ENCODE results near the gene SARS2.
"Not testable (repeated sequence)": the region's sequence is repeated elsewhere in the genome, so short reads cannot be mapped to it uniquely, and the experiment has no call there.

Gene SARS2, protein sequence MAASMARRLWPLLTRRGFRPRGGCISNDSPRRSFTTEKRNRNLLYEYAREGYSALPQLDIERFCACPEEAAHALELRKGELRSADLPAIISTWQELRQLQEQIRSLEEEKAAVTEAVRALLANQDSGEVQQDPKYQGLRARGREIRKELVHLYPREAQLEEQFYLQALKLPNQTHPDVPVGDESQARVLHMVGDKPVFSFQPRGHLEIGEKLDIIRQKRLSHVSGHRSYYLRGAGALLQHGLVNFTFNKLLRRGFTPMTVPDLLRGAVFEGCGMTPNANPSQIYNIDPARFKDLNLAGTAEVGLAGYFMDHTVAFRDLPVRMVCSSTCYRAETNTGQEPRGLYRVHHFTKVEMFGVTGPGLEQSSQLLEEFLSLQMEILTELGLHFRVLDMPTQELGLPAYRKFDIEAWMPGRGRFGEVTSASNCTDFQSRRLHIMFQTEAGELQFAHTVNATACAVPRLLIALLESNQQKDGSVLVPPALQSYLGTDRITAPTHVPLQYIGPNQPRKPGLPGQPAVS

GRCh38 chr19:38929929-38930775 is at the start of gene SARS2:
Gene SARS2, minus strand, starts transcription at chr19:38930763. Its CDS starts 27 bp downstream, at chr19:38930736.
- Mint-ChIP-seq H3K9me3 (peaks cover 10% of the 10 kb centered on the region), H3K4me1 (ENCODE audit: low read depth) (peaks cover 39% of the 10 kb centered on the region)

DNA sequence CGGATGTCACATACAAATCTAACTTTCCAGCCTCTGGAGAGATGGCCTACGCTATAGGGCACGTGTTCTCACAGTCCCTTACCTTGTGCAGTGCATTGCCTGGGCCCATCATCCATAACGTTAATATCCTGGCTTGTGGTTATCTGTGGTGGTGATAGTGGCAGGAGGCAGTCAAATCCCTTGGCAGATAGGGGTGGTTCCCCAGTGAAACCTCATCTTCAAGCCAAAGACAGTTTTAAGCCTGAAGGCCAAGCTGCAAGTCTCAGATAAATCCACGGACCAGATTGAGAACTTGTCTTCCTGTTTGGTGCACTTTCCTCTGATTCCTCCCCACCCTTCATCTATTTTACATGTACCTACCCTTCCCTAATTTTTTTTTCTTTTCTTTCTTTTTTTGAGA is 49.2 kb upstream of the SARS2 start:
- H3K4me3 Mint-ChIP-seq: no peak overlapping the region
- no peak overlapping the region for H3K27ac Mint-ChIP-seq
- H3K4me1 Mint-ChIP-seq (ENCODE audit: low read depth): peaks cover 9% of the 10 kb centered on the region
- intact Hi-C loops (cut with micrococcal nuclease): no loop called here
- no peaks in the 10 kb centered on the region for H3K36me3 Mint-ChIP-seq (ENCODE audit: low read depth)
- peaks cover 11% of the 10 kb centered on the region for H3K9me3 Mint-ChIP-seq
- peaks cover 29% of the 10 kb centered on the region for H3K27me3 Mint-ChIP-seq

More at GRCh38 chr19:38929929-38930775, at the start of gene SARS2:
- H3K27ac Mint-ChIP-seq: peak within 1 kb of the TSS; percentile 94
- intact Hi-C loops (cut with micrococcal nuclease): loop anchor here (1.0 to 10.0 kb wide), 4 partner anchors 31 to 528 kb away; partner anchors contain the start of genes FAM98C, NFKBIB and SIRT2
- H3K4me3 Mint-ChIP-seq: peak within 1 kb of the TSS; percentile 91
- H3K27me3 Mint-ChIP-seq: no peaks in the 10 kb centered on the region
- H3K36me3 Mint-ChIP-seq (ENCODE audit: low read depth): peaks cover 77% of the 10 kb centered on the region

GRCh38 chr19:38978326-38978689 is 47.7 kb upstream of the SARS2 start:
- Mint-ChIP-seq H3K27ac (no peak overlapping the region), H3K4me1 (ENCODE audit: low read depth) (peaks cover 9% of the 10 kb centered on the region), H3K4me3 (no peak overlapping the region), H3K27me3 (peaks cover 38% of the 10 kb centered on the region), H3K9me3 (peaks cover 11% of the 10 kb centered on the region), H3K36me3 (ENCODE audit: low read depth) (no peaks in the 10 kb centered on the region)
- intact Hi-C loops (cut with micrococcal nuclease): no loop called here

DNA sequence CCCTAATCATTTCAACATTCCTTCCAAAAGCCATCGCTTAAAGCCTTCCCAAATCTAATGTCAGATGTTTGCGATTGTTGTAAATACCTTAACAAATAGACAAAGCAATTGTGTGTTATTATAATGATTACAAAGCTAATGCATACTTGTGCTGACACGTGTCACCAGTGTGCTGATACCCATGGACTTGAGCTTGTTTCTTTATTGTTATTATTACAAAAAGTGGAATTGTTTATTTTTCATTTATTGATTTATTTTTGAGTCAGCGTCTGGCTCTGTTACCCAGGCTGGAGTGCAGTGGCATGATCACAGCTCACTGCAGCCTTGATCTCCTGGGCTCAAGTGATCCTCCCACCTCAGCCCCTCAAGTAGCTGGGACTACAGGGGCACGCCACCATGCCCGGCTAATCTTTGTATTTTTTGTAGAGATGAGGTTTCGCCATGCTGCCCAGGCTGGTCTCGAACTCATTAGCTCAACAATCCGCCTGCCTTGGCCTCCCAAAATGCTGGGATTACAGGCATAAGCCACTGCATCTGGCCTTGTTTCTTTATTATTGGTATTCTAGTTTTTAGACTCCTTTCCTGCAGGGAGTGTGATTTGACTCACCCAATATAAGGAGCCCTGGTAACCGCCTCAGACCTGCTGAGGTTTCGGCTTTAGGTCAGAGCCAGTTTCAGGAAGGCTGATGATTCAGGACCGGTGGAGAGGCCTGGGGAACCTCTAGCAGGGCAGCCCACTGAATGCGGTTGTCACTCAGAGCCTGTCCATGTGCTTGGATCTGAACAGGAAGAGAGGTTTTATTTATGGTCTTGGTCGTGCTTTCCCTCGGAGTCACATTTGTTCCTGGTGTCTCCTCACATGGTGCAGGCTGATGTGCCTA is 47.1 kb upstream of the SARS2 start:
- Mint-ChIP-seq H3K36me3 (ENCODE audit: low read depth) (no peaks in the 10 kb centered on the region), H3K4me1 (ENCODE audit: low read depth) (peaks cover 9% of the 10 kb centered on the region), H3K4me3 (no peak overlapping the region), H3K27me3 (peaks cover 40% of the 10 kb centered on the region), H3K9me3 (peaks cover 11% of the 10 kb centered on the region), H3K27ac (no peak overlapping the region)
- intact Hi-C loops (cut with micrococcal nuclease): no loop called here

DNA sequence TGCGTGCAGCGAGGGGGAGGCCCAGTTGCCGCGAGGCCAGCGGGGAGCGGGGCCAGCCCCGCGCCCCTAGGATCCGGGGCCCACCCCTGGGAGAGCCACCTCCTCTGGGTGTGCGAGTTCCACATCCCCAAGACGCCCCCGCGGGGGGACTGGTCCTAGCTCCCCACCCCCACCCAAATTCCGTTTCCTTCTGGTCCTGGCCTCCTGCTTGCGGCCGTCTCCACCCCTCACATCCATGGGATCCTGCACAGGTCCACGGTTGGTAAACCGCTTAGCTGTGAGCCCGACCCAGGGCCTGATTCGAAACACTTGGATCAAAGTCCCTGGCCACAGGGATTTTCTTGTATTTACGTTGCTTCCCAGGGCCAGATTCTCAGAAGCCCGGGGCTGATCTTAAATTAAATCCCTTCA is 45.3 kb upstream of the SARS2 start:
- intact Hi-C loops (cut with micrococcal nuclease): no loop called here
- no peak overlapping the region for H3K27ac Mint-ChIP-seq
- peaks cover 9% of the 10 kb centered on the region for H3K9me3 Mint-ChIP-seq
- peaks cover 41% of the 10 kb centered on the region for H3K27me3 Mint-ChIP-seq
- H3K36me3 Mint-ChIP-seq (ENCODE audit: low read depth): no peaks in the 10 kb centered on the region
- H3K4me3 Mint-ChIP-seq: no peak overlapping the region
- H3K4me1 Mint-ChIP-seq (ENCODE audit: low read depth): peaks cover 9% of the 10 kb centered on the region

- intact Hi-C loops (cut with micrococcal nuclease): no loop called here
- no peaks in the 10 kb centered on the region for H3K36me3 Mint-ChIP-seq (ENCODE audit: low read depth)
- H3K4me1 Mint-ChIP-seq (ENCODE audit: low read depth): peaks cover 9% of the 10 kb centered on the region
- H3K9me3 Mint-ChIP-seq: peaks cover 4% of the 10 kb centered on the region
- peak within 1 kb of the TSS; percentile 11 for H3K4me3 Mint-ChIP-seq
- peaks cover 41% of the 10 kb centered on the region for H3K27me3 Mint-ChIP-seq
- H3K27ac Mint-ChIP-seq: no peak within 1 kb of the TSS
Observed at GRCh38 chr19:38975214-38975860, 44.8 kb upstream of the SARS2 start, which contains the start of gene FBXO17. Gene FBXO17, minus strand, starts transcription at chr19:38975742. Its CDS starts 25,423 bp downstream, at chr19:38950319.

GRCh38 chr19:38974624-38975213 is 44.2 kb upstream of the SARS2 start:
- Mint-ChIP-seq H3K4me3 (peak overlapping the region; percentile 11), H3K27me3 (peaks cover 41% of the 10 kb centered on the region), H3K27ac (no peak overlapping the region), H3K4me1 (ENCODE audit: low read depth) (peaks cover 9% of the 10 kb centered on the region), H3K9me3 (no peaks in the 10 kb centered on the region), H3K36me3 (ENCODE audit: low read depth) (no peaks in the 10 kb centered on the region)
- intact Hi-C loops (cut with micrococcal nuclease): no loop called here

- Mint-ChIP-seq H3K4me1 (ENCODE audit: low read depth) (peaks cover 9% of the 10 kb centered on the region), H3K27me3 (peaks cover 30% of the 10 kb centered on the region), H3K36me3 (ENCODE audit: low read depth) (no peaks in the 10 kb centered on the region), H3K27ac (no peak overlapping the region), H3K4me3 (no peak overlapping the region), H3K9me3 (no peaks in the 10 kb centered on the region)
- intact Hi-C loops (cut with micrococcal nuclease): no loop called here
Observed at GRCh38 chr19:38971672-38972071, 41.1 kb upstream of the SARS2 start.

GRCh38 chr19:38970664-38971532 is 40.3 kb upstream of the SARS2 start:
- no peaks in the 10 kb centered on the region for H3K36me3 Mint-ChIP-seq (ENCODE audit: low read depth)
- no peaks in the 10 kb centered on the region for H3K9me3 Mint-ChIP-seq
- H3K4me1 Mint-ChIP-seq (ENCODE audit: low read depth): peaks cover 1% of the 10 kb centered on the region
- intact Hi-C loops (cut with micrococcal nuclease): no loop called here
- H3K4me3 Mint-ChIP-seq: no peak overlapping the region
- H3K27me3 Mint-ChIP-seq: peaks cover 22% of the 10 kb centered on the region
- H3K27ac Mint-ChIP-seq: no peak overlapping the region

DNA sequence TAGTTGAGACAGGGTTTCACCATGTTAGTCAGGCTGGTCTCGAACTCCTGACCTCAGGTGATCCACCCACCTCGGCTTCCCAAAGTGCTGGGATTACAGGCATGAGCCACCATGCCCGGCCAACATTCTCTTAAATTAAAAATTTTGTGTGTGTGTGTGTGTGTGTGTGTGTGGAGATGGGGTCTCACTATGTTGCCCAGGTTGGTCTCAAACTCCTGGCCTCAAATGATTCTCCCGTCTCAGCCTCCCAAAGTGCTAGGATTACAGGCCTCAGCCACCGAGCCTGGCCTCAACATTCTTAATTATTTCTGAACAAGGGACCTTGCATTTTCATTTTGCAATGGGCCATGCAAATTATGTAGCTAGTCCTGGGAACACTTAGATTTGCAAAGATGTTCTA is 35.6 kb upstream of the SARS2 start:
- H3K27ac Mint-ChIP-seq; H3K9me3 Mint-ChIP-seq; H3K4me3 Mint-ChIP-seq; H3K4me1 Mint-ChIP-seq (ENCODE audit: low read depth); intact Hi-C loops (cut with micrococcal nuclease); H3K36me3 Mint-ChIP-seq (ENCODE audit: low read depth): not testable (repeated sequence)
- H3K27me3 Mint-ChIP-seq: peaks cover 18% of the 10 kb centered on the region

DNA sequence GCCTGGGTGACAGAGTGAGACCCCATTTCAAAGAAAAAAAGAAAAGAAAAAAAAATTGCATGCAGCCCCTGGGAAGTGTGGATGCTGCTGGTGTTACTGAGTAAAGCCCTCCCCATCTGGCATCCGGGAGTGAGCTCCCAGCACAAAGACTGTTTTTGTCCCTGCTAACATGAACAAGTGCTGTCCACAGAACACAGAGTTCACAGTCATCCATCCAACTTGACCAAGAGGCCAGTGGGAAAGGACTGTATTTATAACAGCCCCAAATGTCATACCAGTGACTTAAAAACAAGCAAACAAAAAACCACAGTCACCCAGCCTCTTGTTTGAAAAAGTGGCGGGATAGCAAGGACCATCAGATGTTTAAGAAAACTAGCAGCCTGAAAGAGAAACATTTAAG is 34.2 kb upstream of the SARS2 start:
- H3K27ac Mint-ChIP-seq: no peak overlapping the region
- no peak overlapping the region for H3K4me3 Mint-ChIP-seq
- H3K9me3 Mint-ChIP-seq: no peaks in the 10 kb centered on the region
- peaks cover 18% of the 10 kb centered on the region for H3K27me3 Mint-ChIP-seq
- intact Hi-C loops (cut with micrococcal nuclease): no loop called here
- H3K4me1 Mint-ChIP-seq (ENCODE audit: low read depth): peaks cover 8% of the 10 kb centered on the region
- no peaks in the 10 kb centered on the region for H3K36me3 Mint-ChIP-seq (ENCODE audit: low read depth)

DNA sequence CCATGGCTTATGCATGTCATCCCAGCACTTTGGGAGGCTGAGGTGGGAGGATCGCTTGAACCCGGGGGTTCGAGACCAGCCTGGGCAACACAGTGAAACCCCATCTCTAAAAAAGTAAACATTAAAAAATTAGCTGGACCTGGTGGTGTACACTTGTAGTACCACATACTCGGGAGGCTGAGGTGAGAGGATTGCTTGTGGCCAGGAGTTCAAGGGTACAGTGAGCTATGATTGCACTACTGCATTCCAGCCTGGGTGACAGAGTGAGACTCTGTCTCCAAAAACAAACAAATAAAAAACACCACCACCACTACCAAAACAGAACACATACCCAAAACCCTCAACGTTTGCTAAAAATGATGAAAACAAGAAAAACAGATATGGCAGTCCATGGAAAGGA is 29.1 kb upstream of the SARS2 start:
- Mint-ChIP-seq H3K4me3 (no peak overlapping the region), H3K9me3 (no peaks in the 10 kb centered on the region), H3K27me3 (peaks cover 14% of the 10 kb centered on the region), H3K36me3 (ENCODE audit: low read depth) (no peaks in the 10 kb centered on the region), H3K4me1 (ENCODE audit: low read depth) (peaks cover 8% of the 10 kb centered on the region), H3K27ac (no peak overlapping the region)
- intact Hi-C loops (cut with micrococcal nuclease): no loop called here

Measured in dendritic cell treated with granulocyte-macrophage colony-stimulating factor and Interleukin-4, amounts not matched to agents 40 ng/mL and 50 ng/mL, for 4 days (primary cell).